DMS153 treated with DMSO at 0.1 percent for 48 hours (cell line): ENCODE results near the gene AGXT2.
A peak's percentile ranks its signal among the peaks of the same experiment; 100 is the strongest.
"Not testable (repeated sequence)": the region's sequence is repeated elsewhere in the genome, so short reads cannot be mapped to it uniquely, and the experiment has no call there.

ENCODE experiments used
- DNase-seq: peaks from one replicate; lab custom pipeline; 2025; ENCODE audit not compliant: unreplicated experiment; lab: John Stamatoyannopoulos, UW

AGXT2 gene

GRCh38 chr5:34976347-34976746 lies 71.4 kb downstream of the AGXT2 start:
- DNase-seq = no peak

GRCh38 chr5:34971655-34972054 lies 76.1 kb downstream of the AGXT2 start:
- DNase-seq = not testable (repeated sequence)

DNA sequence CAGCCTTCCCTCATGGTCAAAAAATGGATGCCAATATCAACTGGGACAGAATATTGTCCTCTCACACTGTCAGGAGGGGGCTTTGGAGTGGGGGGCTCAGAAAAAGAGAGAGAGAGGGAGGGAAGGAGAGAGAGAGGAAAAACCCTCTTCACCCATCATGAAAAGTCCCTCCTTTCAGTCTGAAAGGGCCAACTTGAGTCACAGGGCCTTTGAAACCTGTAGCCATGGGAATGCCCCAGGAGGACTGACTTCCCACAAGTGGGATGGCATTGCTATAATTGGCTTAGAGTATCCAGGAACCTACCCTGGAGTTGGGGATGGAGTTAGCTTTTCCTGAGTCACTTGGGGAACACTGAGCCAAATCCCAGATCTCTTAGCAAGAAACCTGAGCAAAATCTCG lies 77.2 kb downstream of the AGXT2 start:
- no peak for DNase-seq

- no peak for DNase-seq
Measured at GRCh38 chr5:34968258-34968657, 79.5 kb downstream of the AGXT2 start.

DNA sequence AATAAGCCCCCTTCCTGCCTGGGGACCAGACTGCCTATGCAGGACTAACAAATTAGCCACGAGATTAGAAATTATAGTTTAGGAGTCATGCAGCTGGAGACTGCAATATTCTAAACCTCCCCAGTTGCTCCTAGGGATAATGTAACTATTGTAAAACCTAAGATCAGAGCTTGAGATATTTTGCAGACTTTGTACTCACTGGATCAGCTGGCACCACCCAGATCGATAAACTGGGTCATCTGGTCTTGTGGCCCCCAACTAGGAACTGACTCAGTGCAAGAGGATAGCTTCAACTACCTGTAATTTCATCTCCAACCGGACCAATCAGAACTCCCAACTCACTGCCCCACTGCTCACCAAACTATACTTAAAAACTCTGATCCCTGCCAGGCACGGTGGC lies 80.2 kb downstream of the AGXT2 start:
- DNase-seq = no peak

DNA sequence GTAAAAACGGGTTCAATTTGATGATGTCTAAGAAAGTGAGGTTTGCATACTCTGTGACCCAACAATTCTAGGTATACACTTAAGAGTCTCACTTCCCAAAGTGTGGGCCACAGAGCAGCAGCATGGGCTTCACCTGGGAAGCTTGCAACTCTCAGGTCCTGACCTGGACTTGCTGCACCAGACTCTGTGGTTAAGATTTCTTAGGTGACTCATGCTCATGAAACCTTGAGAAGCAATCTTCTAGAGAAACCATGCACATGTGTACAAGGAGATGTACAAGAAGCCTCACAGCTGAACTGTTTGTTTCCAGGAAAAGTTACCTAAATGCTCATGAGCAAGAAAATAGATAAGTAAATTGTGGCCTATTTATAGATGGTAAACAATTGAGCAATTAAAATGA lies 88.4 kb downstream of the AGXT2 start:
- no peak for DNase-seq

GRCh38 chr5:34957857-34958690 lies 89.7 kb downstream of the AGXT2 start:
- peak; percentile 9 for DNase-seq

DNA sequence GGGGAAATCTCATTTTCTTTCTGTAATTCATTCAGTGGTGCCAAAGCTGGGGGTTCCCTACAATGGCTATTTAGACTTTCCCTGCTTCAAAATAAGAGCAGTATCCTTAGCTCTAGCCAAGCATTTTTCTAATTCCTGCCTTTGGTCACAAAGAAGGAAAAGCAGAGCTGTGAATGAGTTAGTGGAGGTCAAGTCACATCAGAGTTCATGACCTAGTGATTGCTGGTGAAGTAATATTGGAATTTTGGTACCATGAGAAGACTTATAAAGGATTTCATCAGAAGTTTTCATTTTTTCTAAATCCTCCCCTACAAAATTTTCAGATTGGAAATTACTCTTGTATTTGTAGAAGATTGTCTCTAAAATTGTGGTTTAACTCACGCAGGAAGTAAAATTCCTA lies 90.4 kb downstream of the AGXT2 start:
- no peak for DNase-seq
